Endothelial cell of umbilical vein (primary cell): ENCODE results near the gene SYK. TPM values are rescaled to one million over a fixed set of nuclear protein-coding genes. Genes with fewer than 3 reads are reported as not detected.

Experiments used
- BruUV-seq: library from RNA; stranded (reverse); fragments of 400-500 nt; replicated peaks from 2 replicates; lab custom pipeline; 2021; lab: Mats Ljungman, UMichigan
- CTCF ChIA-PET: fragments of 300-600, 350-600 bp; sonication (Branson Sonifier 250); formaldehyde crosslinking; loops from one replicate; lab custom pipeline; 2021; ENCODE audit warnings: antibody characterized with exemption, inconsistent platforms; lab: Charles Lee
- POLR2A ChIA-PET: fragments of 300-600, 350-600 bp; sonication (Branson Sonifier 250); formaldehyde crosslinking; loops from one replicate; lab custom pipeline; 2021; ENCODE audit warnings: antibody characterized with exemption, inconsistent platforms; lab: Charles Lee
- DNase-seq: peaks from one replicate; pipeline ENCODE4 v3.0.0-alpha.2; 2011; ENCODE audit warnings: low read depth, low spot score
- FAIRE-seq: peaks from 2 replicates; lab custom pipeline; 2011; peaks lifted over from hg19 to GRCh38; lab: Jason Lieb, UNC
- H2AFZ ChIP-seq: 2 replicates; pipeline ENCODE4 v1.6.0; 2012; ENCODE audit warnings: low read depth, low read length, control low read depth, inconsistent platforms
- H3K27ac ChIP-seq: 2 replicates; pipeline ENCODE4 v1.5.1; 2011; ENCODE audit warnings: low read depth, mild to moderate bottlenecking, control low read depth, low read length, moderate library complexity; ENCODE audit not compliant: insufficient read depth
- H3K27me3 ChIP-seq, 2 experiments: 2 replicates each; pipeline versions ENCODE4 v1.6.0 to v1.6.1; 2011; ENCODE audit warnings: low read length in 2 of 2, mixed read lengths in 1 of 2; ENCODE audit not compliant: control insufficient read depth in 2 of 2, insufficient read depth in 2 of 2
- H3K36me3 ChIP-seq, 2 experiments: 2 replicates in 1 of 2; 3 replicates in 1 of 2; pipeline ENCODE4 v1.5.1; 2011; ENCODE audit warnings: low read length in 2 of 2, mild to moderate bottlenecking in 1 of 2, moderate library complexity in 1 of 2; ENCODE audit not compliant: control insufficient read depth in 2 of 2, insufficient read depth in 2 of 2; ENCODE audit errors: extremely low read depth in 1 of 2
- H3K4me1 ChIP-seq: 3 replicates; pipeline ENCODE4 v1.5.1; 2011; ENCODE audit warnings: mild to moderate bottlenecking, low read length; ENCODE audit not compliant: control insufficient read depth, insufficient read depth; ENCODE audit errors: extremely low read depth
- H3K4me2 ChIP-seq: 2 replicates; pipeline ENCODE4 v1.6.1; 2011; ENCODE audit warnings: low read length, control low read depth, mixed read lengths; ENCODE audit not compliant: insufficient read depth
- H3K4me3 ChIP-seq, 3 experiments: fragments of 200-600 bp in 1 of 3; sonication (generic), shearing (Covaris generic) in 1 of 3; replicated peaks in 1 of 3; 2 replicates each; pipeline ENCODE4 v1.5.1; 2011 to 2016; ENCODE audit warnings: control low read depth in 3 of 3, low read length in 3 of 3, mild to moderate bottlenecking in 2 of 3, inconsistent platforms in 1 of 3, low read depth in 1 of 3, moderate library complexity in 1 of 3; ENCODE audit not compliant: insufficient read depth in 1 of 3
- H3K79me2 ChIP-seq: 2 replicates; pipeline ENCODE4 v1.6.0; 2012; ENCODE audit warnings: low read length, inconsistent platforms; ENCODE audit not compliant: control insufficient read depth, insufficient read depth
- H3K9ac ChIP-seq: replicated peaks from 2 replicates; pipeline ENCODE3; 2011; ENCODE audit warnings: low read length, control low read depth; ENCODE audit not compliant: insufficient read depth; ENCODE audit errors: extremely low read depth
- H3K9me1 ChIP-seq: replicated peaks from 3 replicates; pipeline ENCODE4 v1.6.0; 2011; ENCODE audit warnings: mild to moderate bottlenecking, low read length; ENCODE audit not compliant: control insufficient read depth, insufficient read depth; ENCODE audit errors: extremely low read depth
- H3K9me3 ChIP-seq: replicated peaks from 2 replicates; pipeline ENCODE4 v1.5.1; 2012; ENCODE audit warnings: low read length, inconsistent platforms; ENCODE audit not compliant: control insufficient read depth, insufficient read depth
- H4K20me1 ChIP-seq: replicated peaks from 2 replicates; pipeline ENCODE3; 2011; ENCODE audit warnings: mild to moderate bottlenecking, low read length; ENCODE audit not compliant: control insufficient read depth, insufficient read depth; ENCODE audit errors: extremely low read depth
- EZH2 ChIP-seq: IDR thresholded peaks from 2 replicates; pipeline ENCODE4 v1.6.1; 2012; ENCODE audit warnings: borderline replicate concordance, low read depth, mild to moderate bottlenecking, moderate library complexity, low read length, inconsistent platforms; ENCODE audit not compliant: severe bottlenecking
- FOS ChIP-seq: IDR thresholded peaks from 2 replicates; pipeline ENCODE4 v1.6.1; 2011; ENCODE audit warnings: mild to moderate bottlenecking, low read length, moderate library complexity, borderline replicate concordance; ENCODE audit not compliant: insufficient read depth
- JUN ChIP-seq: IDR thresholded peaks from 2 replicates; pipeline ENCODE4 v1.6.1; 2011; ENCODE audit warnings: borderline replicate concordance, low read depth; ENCODE audit not compliant: insufficient read length, insufficient read depth
- MYC ChIP-seq: IDR thresholded peaks from one replicate; pipeline ENCODE4 v1.6.1; 2011; ENCODE audit warnings: mild to moderate bottlenecking, low read depth, low read length
- POLR2A ChIP-seq: IDR thresholded peaks from 2 replicates; pipeline ENCODE4 v1.6.1; 2012; ENCODE audit warnings: low read depth, mild to moderate bottlenecking, control low read depth, low read length
- dilution Hi-C: fragments of 300-500 bp; cut with MboI; formaldehyde crosslinking; loops from one replicate; pipeline ENCODE4 v1.15.0; 2019; ENCODE audit warnings: low sequenced_read_pairs; ENCODE audit not compliant: extremely low pct_ligation_motif_present
- intact Hi-C: fragments of 100-400 bp; cut with micrococcal nuclease; formaldehyde crosslinking; loops from one replicate; pipeline ENCODE4 v1.10.0; 2022
- polyA plus RNA-seq, 4 experiments: library from polyadenylated mRNA; depleted of rRNA in 3 of 4; stranded (reverse) in 3 of 4; unstranded in 1 of 4; fragments of >200 nt; gene quantifications; 2 replicates each; pipeline versions ENCODE4 v1.2.1 to v1.2.3, GENCODE V29; 2011 to 2012; ENCODE audit warnings: missing spikeins in 1 of 4
- total RNA-seq: library from RNA; stranded (reverse); gene quantifications from 2 replicates; pipeline ENCODE4 v1.2.3, GENCODE V29; 2021
- TF ChIP-seq, protein P1 (sequence below), 2 donors: IDR thresholded peaks; 1 replicate in 1 of 2; 2 replicates in 1 of 2; pipeline ENCODE4 v1.5.1; 2011; ENCODE audit warnings: low read length in 2 of 2, mild to moderate bottlenecking in 2 of 2, moderate library complexity in 2 of 2, control low read depth in 1 of 2, inconsistent platforms in 1 of 2, low read depth in 1 of 2; ENCODE audit not compliant: insufficient read depth in 1 of 2; ENCODE audit errors: extremely low read depth in 1 of 2

Gene SYK
- total and polyA plus RNA-seq, 2 donors (not counting 3 experiments of a cell fraction or from before 2014, with no cell fraction given): not detected

DNA sequence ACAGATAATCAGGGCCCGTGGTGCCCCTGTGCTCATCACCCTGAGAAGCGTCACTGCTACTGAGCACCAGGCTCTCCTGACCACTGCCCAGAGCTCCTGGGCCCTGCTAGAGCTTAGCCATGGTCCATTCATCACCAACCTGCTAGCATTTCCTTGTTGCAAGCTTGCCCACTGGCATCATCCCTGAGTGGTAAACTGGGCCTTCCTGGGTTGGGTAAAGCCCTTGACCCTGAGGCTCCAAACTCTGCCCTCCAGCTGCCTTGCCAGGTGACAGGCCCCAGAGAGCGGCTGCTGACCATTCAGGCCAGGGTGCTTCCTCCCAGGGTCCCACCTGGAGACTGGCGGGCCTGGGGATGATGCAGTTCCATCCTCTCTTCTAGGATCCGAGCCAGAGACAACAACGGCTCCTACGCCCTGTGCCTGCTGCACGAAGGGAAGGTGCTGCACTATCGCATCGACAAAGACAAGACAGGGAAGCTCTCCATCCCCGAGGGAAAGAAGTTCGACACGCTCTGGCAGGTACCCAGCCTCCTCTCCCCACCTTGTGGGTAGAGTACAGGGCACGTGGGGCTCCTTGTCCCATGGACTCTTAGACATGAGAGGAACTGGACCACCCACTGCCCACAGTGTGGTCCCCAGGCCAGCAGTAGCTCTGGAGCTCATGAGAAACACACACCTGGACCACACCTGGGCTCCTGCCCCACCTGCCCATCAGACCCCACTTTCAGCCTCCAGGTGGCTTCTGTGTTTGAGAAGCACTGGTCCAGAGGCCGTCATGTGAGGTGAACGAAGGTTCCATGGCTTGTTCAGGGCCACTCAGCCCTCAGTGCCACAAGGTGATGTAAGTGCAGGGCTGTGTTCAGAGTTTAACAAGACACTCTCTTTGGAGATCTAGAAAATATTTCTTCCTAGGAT lies 60.5 kb downstream of the SYK start:
- no TSS peak for BruUV-seq
- Histone ChIP-seq H3K9me1 (no peaks in the 10 kb centered on the region), H3K4me3 (no peak overlapping the region), H3K9me3 (no peaks in the 10 kb centered on the region), H4K20me1 (no peaks in the 10 kb centered on the region), H3K4me2 (no peak overlapping the region), H3K36me3 (no peaks in the 10 kb centered on the region), H3K27me3 (no peaks in the 10 kb centered on the region), H3K79me2 (no peaks in the 10 kb centered on the region), H2AFZ (no peak overlapping the region), H3K9ac (no peak overlapping the region), H3K27ac (no peak overlapping the region), H3K4me1 (no peaks in the 10 kb centered on the region)
- ChIA-PET CTCF (interaction anchor here (1.4 kb wide), 1 partner anchor 1264 kb away, joined by 4 read pairs; no protein-coding TSS in a partner anchor), POLR2A (no interaction called here)
- TF ChIP-seq MYC (no peak), POLR2A (no peak), EZH2 (no peak), JUN (no peak), FOS (no peak)
- TF ChIP-seq, protein P1, sequence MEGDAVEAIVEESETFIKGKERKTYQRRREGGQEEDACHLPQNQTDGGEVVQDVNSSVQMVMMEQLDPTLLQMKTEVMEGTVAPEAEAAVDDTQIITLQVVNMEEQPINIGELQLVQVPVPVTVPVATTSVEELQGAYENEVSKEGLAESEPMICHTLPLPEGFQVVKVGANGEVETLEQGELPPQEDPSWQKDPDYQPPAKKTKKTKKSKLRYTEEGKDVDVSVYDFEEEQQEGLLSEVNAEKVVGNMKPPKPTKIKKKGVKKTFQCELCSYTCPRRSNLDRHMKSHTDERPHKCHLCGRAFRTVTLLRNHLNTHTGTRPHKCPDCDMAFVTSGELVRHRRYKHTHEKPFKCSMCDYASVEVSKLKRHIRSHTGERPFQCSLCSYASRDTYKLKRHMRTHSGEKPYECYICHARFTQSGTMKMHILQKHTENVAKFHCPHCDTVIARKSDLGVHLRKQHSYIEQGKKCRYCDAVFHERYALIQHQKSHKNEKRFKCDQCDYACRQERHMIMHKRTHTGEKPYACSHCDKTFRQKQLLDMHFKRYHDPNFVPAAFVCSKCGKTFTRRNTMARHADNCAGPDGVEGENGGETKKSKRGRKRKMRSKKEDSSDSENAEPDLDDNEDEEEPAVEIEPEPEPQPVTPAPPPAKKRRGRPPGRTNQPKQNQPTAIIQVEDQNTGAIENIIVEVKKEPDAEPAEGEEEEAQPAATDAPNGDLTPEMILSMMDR (IDR thresholded peaks at IDR 0.05; ENCODE audit: extremely low read depth in 1 of 2, insufficient read depth in 1 of 2, low read depth in 1 of 2, low read length in 2 of 2): no peak
- no peak for FAIRE-seq
- dilution Hi-C loops (no loop called here), intact Hi-C loops (no loop called here)
- DNase-seq: no peak
